Measurements from ENCODE around the gene GAB2.
"Not testable (repeated sequence)": the region's sequence is repeated elsewhere in the genome, so short reads cannot be mapped to it uniquely, and the experiment has no call there.

GRCh38 chr11:78357924-78358323 is 59.7 kb downstream of the GAB2 start:
- TF ChIP-seq CTCF, POLR2A (IDR thresholded peaks at IDR 0.05): not testable (repeated sequence)
